ENCODE results near the gene RHBDL1. TPM values are rescaled to one million over a fixed set of nuclear protein-coding genes. Genes with fewer than 3 reads are reported as not detected.

The RHBDL1 gene
- total and polyA plus RNA-seq, 2 of the 8 experiments (the other 6 are each of a cell fraction or from before 2014, with no cell fraction given) = 4.0 to 8.1 TPM

DNA sequence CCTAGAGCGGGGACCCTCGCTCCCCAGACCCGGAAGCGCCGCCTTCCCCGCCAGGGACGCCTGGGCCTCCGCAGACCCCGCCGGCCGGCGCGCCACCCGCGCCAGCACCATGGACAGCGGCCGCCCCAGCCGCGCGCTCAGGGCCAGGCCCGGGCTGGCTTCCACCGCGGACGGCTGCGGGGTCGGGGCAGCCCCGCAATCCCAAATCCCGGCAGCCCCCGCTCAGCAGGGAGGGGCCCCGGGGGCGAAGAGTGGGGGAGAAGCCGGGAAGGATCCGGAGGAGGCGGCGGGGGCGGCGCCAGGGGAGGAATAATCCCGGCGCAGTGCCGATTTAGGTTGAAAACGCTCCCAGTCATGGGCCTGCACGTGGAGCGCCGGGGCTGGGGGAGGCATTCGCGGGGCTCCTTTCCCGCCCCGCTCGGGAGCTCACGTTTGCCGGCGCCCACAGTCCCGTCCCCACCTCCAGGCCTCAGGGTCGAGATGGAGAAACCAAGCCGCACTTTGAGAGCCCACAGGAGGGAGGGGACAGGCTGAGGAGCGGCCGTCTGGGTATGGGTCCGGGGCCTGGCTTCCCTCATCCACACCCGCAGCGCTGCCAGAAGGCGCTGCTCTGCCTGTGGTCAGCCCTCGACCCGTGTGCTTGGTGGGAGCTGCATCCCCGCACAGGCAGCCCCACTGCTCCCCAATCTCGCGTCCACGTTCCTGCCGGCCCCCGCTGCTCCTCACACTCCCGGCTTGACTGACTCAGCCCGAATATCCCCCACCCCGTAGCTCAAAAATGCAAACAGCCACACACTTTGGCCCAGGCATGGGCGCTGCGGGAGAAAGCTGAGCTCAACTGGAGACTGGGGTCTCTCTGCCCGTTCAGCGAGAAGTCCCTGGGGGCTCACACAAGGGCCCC lies 25.5 kb downstream of the RHBDL1 start (continued):
- TF ChIP-seq RBBP5 (IDR thresholded peaks at IDR 0.05; ENCODE audit: borderline replicate concordance, low read depth, low read length) (no peak), ASH2L (IDR thresholded peaks at IDR 0.05; ENCODE audit: low read length) (peak; percentile 21), KDM1A (IDR thresholded peaks at IDR 0.05; ENCODE audit: borderline replicate concordance, low read length) (no peak), RFX5 (IDR thresholded peaks at IDR 0.05; ENCODE audit: borderline replicate concordance, low read depth, low read length) (no peak), HDAC2 (IDR thresholded peaks at IDR 0.05; ENCODE audit: borderline replicate concordance in 1 of 2, low read depth in 2 of 2, low read length in 2 of 2) (0 out of 4 replicates have a peak, but pooled peaks have one; percentile 37 to 40), KDM5A (IDR thresholded peaks at IDR 0.05; ENCODE audit: low read length) (no peak), SAP30 (IDR thresholded peaks at IDR 0.05; ENCODE audit: insufficient read depth, insufficient replicate concordance, low read length) (no peak), SP2 (IDR thresholded peaks at IDR 0.05; ENCODE audit: low read length) (no peak), RXRA (IDR thresholded peaks at IDR 0.05; ENCODE audit: insufficient read depth, low read depth, low read length) (no peak), SUZ12 (IDR thresholded peaks at IDR 0.05; ENCODE audit: low read length) (peak; percentile 44; the same call in 1 of the 2 replicates), CEBPB (IDR thresholded peaks at IDR 0.05; ENCODE audit: low read depth, low read length) (no peak), CREB1 (IDR thresholded peaks at IDR 0.05) (no peak)
- TF ChIP-seq, protein P1, sequence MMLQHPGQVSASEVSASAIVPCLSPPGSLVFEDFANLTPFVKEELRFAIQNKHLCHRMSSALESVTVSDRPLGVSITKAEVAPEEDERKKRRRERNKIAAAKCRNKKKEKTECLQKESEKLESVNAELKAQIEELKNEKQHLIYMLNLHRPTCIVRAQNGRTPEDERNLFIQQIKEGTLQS (IDR thresholded peaks at IDR 0.05; ENCODE audit: insufficient read depth, low read depth, low read length) = no peak
- TF ChIP-seq, protein P2, sequence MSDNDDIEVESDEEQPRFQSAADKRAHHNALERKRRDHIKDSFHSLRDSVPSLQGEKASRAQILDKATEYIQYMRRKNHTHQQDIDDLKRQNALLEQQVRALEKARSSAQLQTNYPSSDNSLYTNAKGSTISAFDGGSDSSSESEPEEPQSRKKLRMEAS (IDR thresholded peaks at IDR 0.05) = peak; percentile 67
- TF ChIP-seq, protein P3, sequence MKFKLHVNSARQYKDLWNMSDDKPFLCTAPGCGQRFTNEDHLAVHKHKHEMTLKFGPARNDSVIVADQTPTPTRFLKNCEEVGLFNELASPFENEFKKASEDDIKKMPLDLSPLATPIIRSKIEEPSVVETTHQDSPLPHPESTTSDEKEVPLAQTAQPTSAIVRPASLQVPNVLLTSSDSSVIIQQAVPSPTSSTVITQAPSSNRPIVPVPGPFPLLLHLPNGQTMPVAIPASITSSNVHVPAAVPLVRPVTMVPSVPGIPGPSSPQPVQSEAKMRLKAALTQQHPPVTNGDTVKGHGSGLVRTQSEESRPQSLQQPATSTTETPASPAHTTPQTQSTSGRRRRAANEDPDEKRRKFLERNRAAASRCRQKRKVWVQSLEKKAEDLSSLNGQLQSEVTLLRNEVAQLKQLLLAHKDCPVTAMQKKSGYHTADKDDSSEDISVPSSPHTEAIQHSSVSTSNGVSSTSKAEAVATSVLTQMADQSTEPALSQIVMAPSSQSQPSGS (IDR thresholded peaks at IDR 0.05; ENCODE audit: low read length) = no peak
- TF ChIP-seq, protein P4, sequence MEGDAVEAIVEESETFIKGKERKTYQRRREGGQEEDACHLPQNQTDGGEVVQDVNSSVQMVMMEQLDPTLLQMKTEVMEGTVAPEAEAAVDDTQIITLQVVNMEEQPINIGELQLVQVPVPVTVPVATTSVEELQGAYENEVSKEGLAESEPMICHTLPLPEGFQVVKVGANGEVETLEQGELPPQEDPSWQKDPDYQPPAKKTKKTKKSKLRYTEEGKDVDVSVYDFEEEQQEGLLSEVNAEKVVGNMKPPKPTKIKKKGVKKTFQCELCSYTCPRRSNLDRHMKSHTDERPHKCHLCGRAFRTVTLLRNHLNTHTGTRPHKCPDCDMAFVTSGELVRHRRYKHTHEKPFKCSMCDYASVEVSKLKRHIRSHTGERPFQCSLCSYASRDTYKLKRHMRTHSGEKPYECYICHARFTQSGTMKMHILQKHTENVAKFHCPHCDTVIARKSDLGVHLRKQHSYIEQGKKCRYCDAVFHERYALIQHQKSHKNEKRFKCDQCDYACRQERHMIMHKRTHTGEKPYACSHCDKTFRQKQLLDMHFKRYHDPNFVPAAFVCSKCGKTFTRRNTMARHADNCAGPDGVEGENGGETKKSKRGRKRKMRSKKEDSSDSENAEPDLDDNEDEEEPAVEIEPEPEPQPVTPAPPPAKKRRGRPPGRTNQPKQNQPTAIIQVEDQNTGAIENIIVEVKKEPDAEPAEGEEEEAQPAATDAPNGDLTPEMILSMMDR (IDR thresholded peaks at IDR 0.05; ENCODE audit: control extremely low read depth in 1 of 3, insufficient read depth in 1 of 3, low read depth in 1 of 3, low read length in 3 of 3) = 0 out of 4 replicates have a peak, but pooled peaks of 1 of the 3 experiments have one; percentile 3
